ENCODE measurements around the gene SLC25A45.

DNA sequence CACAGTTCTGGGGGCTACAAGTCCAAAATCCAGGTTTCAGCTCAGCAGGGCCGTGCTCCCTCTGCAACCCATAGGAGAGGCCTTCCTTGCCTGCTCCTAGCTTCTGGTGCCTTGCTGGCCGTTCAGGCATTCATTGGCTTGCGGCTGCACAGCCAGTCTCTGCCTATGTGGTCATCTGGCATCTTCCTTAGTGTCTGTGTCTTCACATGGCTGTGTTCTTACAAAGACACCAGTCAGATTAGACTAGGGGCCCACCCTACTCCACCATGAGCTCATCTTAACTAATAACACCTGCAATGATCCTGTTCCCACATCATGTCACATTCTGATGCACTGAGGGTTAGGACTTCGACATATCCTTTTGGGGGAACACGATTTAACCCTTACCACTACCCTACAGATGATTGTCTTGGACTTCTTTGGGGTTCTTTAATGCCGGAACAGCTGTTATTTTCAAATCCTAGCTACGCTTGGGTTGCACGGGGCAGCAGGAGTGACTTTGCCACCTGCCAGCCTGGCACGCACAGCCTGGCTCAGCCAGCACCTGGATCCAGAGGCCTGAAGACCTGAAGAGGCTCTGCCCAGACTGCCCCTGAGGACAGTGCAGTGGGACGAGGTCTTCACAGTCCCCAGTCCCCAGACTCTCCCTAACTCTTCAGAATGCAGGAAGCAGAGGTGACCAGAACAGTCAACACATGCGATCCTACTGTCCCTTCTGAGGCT is 32.5 kb upstream of the SLC25A45 start:
- TF ChIP-seq, protein P1, sequence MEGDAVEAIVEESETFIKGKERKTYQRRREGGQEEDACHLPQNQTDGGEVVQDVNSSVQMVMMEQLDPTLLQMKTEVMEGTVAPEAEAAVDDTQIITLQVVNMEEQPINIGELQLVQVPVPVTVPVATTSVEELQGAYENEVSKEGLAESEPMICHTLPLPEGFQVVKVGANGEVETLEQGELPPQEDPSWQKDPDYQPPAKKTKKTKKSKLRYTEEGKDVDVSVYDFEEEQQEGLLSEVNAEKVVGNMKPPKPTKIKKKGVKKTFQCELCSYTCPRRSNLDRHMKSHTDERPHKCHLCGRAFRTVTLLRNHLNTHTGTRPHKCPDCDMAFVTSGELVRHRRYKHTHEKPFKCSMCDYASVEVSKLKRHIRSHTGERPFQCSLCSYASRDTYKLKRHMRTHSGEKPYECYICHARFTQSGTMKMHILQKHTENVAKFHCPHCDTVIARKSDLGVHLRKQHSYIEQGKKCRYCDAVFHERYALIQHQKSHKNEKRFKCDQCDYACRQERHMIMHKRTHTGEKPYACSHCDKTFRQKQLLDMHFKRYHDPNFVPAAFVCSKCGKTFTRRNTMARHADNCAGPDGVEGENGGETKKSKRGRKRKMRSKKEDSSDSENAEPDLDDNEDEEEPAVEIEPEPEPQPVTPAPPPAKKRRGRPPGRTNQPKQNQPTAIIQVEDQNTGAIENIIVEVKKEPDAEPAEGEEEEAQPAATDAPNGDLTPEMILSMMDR (IDR thresholded peaks at IDR 0.05), result no peak
- TF ChIP-seq ZFX (IDR thresholded peaks at IDR 0.05; ENCODE audit: borderline replicate concordance), result no peak

All from 22Rv1 (cell line).